HepG2 (cell line): ENCODE measurements around the gene HK2. TPM values are rescaled to one million over a fixed set of nuclear protein-coding genes. Genes with fewer than 3 reads are reported as not detected.
A peak's percentile ranks its signal among the peaks of the same experiment; 100 is the strongest.

Source experiments
- ATF7 ChIP-seq, 2 experiments: fragments of 450-650 bp in 1 of 2; sonication (generic) in 1 of 2; formaldehyde crosslinking in 1 of 2; IDR thresholded peaks; 2 replicates each; pipeline versions ENCODE4 v1.4.0 to v1.6.1; 2016 to 2020; ENCODE audit warnings: antibody characterized with exemption in 1 of 2, mild to moderate bottlenecking in 1 of 2, missing genetic modification reagents in 1 of 2
- E2F1 ChIP-seq: sonication (generic); formaldehyde crosslinking; IDR thresholded peaks from 2 replicates; pipeline ENCODE4 v1.5.0; 2020; ENCODE audit warnings: missing genetic modification reagents
- FOXP1 ChIP-seq, 2 experiments: fragments of 450-650 bp in 1 of 2; IDR thresholded peaks; 2 replicates each; pipeline ENCODE4 v1.6.1; 2017 to 2018; ENCODE audit warnings: antibody characterized with exemption in 1 of 2
- GTF2F1 ChIP-seq: fragments of 150-350 bp; IDR thresholded peaks from 2 replicates; pipeline ENCODE4 v1.6.1; 2014; ENCODE audit warnings: low read length
- HMGXB4 ChIP-seq, 2 experiments: sonication (generic) in 1 of 2; formaldehyde crosslinking in 1 of 2; IDR thresholded peaks; 2 replicates each; pipeline versions ENCODE4 v1.4.0 to v1.6.1; 2018 to 2020; ENCODE audit warnings: missing genetic modification reagents in 2 of 2, borderline replicate concordance in 1 of 2, low read depth in 1 of 2, mild to moderate bottlenecking in 1 of 2, missing biosample characterization in 1 of 2
- HNF1B ChIP-seq: sonication (generic); formaldehyde crosslinking; IDR thresholded peaks from 2 replicates; pipeline ENCODE4 v1.5.1; 2020; ENCODE audit warnings: mild to moderate bottlenecking, moderate library complexity, missing genetic modification reagents
- HNF4A ChIP-seq: sonication (generic); formaldehyde crosslinking; IDR thresholded peaks from 2 replicates; pipeline ENCODE4 v1.4.0; 2020; ENCODE audit warnings: missing genetic modification reagents
- IKZF5 ChIP-seq: IDR thresholded peaks from 2 replicates; pipeline ENCODE4 v1.6.1; 2018; ENCODE audit warnings: missing genetic modification reagents, mild to moderate bottlenecking, missing compliant biosample characterization
- IRF2 ChIP-seq: IDR thresholded peaks from 2 replicates; pipeline ENCODE4 v1.6.1; 2018; ENCODE audit warnings: missing genetic modification reagents, missing compliant biosample characterization
- KAT2B ChIP-seq: fragments of 150-350 bp; IDR thresholded peaks from 2 replicates; pipeline ENCODE4 v1.6.1; 2014; ENCODE audit warnings: low read depth, low read length, borderline replicate concordance
- PRDM15 ChIP-seq: sonication (generic); formaldehyde crosslinking; IDR thresholded peaks from 2 replicates; pipeline ENCODE4 v1.4.0; 2020; ENCODE audit warnings: missing genetic modification reagents
- SRSF1 ChIP-seq: fragments of 200-400 bp; formaldehyde crosslinking; optimal IDR thresholded peaks from 2 replicates; pipeline ENCODE3; 2017; ENCODE audit warnings: mild to moderate bottlenecking, low read depth, low read length, moderate library complexity
- ZNF772 ChIP-seq: sonication (generic); formaldehyde crosslinking; IDR thresholded peaks from 2 replicates; pipeline ENCODE4 v1.5.0; 2020; ENCODE audit warnings: mild to moderate bottlenecking, missing genetic modification reagents
- polyA plus RNA-seq, 8 experiments: library from polyadenylated mRNA; depleted of rRNA in 3 of 8; stranded (reverse) in 7 of 8; unstranded in 1 of 8; fragments of >200 nt; fragmentation: Illumina TruSeq in 4 of 8; extraction: Trizol in 4 of 8; gene quantifications; 2 replicates each; pipeline versions ENCODE4 v1.2.1 to v1.2.3, GENCODE V29; 2011 to 2016; ENCODE audit warnings: low read depth in 4 of 8, missing spikeins in 1 of 8, mixed read lengths in 1 of 8; ENCODE audit not compliant: insufficient read depth in 1 of 8
- total RNA-seq, 5 experiments: library from RNA; depleted of rRNA; stranded (reverse); fragments of >200 nt; fragmentation: Illumina TruSeq; extraction: Trizol; gene quantifications; 2 replicates each; pipeline ENCODE4 v1.2.3, GENCODE V29; 2016; ENCODE audit warnings: low read depth in 1 of 5

Gene HK2
- total and polyA plus RNA-seq, 2 of the 13 experiments (the other 11 are each of a cell fraction or from before 2014, with no cell fraction given) = 13.2 to 101 TPM

- TF ChIP-seq GTF2F1 = no peak
- TF ChIP-seq IKZF5 (CRISPR knock-in tag) = no peak
- TF ChIP-seq SRSF1 = no peak
- peak; percentile 60; the same call in 1 of the 2 replicates for TF ChIP-seq ZNF772
- no peak for TF ChIP-seq FOXP1 (IDR thresholded peaks at IDR 0.05)
- TF ChIP-seq FOXP1 (CRISPR knock-in tag; IDR thresholded peaks at IDR 0.05) = no peak
- peak; percentile 37; the same call in 1 of the 2 replicates for TF ChIP-seq HNF1B (CRISPR knock-in tag)
- TF ChIP-seq ATF7 (IDR thresholded peaks at IDR 0.05) = no peak
- TF ChIP-seq ATF7 (CRISPR knock-in tag; IDR thresholded peaks at IDR 0.05) = no peak
- TF ChIP-seq KAT2B = no peak
- TF ChIP-seq IRF2 (CRISPR knock-in tag) = peak; percentile 56; the same call in 1 of the 2 replicates
- TF ChIP-seq HNF4A (CRISPR knock-in tag) = peak; percentile 39
- peak; percentile 18 to 70; a peak in 2 of 4 replicates for TF ChIP-seq HMGXB4 (CRISPR knock-in tag; IDR thresholded peaks at IDR 0.05; ENCODE audit: borderline replicate concordance in 1 of 2, low read depth in 1 of 2)
- no peak for TF ChIP-seq PRDM15 (CRISPR knock-in tag)
- TF ChIP-seq E2F1 (CRISPR knock-in tag) = no peak
These were observed 1.1 kb downstream of the HK2 start (continued) for GRCh38 chr2:74834792-74835755.
